GM19467 (cell line): ENCODE results near the gene CFAP210.
"Not testable (repeated sequence)": the region's sequence is repeated elsewhere in the genome, so short reads cannot be mapped to it uniquely, and the experiment has no call there.

ENCODE experiments used
- ATAC-seq: cut with Tn5 transposase; IDR thresholded peaks from one replicate; pipeline ENCODE4 v1.9.1; 2021; ENCODE audit warnings: mild to moderate bottlenecking, moderate library complexity; ENCODE audit not compliant: unreplicated experiment

CFAP210 gene

GRCh38 chr2:169713331-169713730 lies 19.1 kb upstream of the CFAP210 start:
- no peak for ATAC-seq

- ATAC-seq: no peak
Measured at GRCh38 chr2:169712791-169713227, 18.6 kb upstream of the CFAP210 start.

GRCh38 chr2:169711751-169712509 lies 17.7 kb upstream of the CFAP210 start:
- no peak for ATAC-seq

- ATAC-seq: no peak
Measured at GRCh38 chr2:169709981-169710380, 15.8 kb upstream of the CFAP210 start.

GRCh38 chr2:169709331-169709730 lies 15.1 kb upstream of the CFAP210 start:
- no peak for ATAC-seq

- ATAC-seq: no peak
Measured at GRCh38 chr2:169707626-169708025, 13.4 kb upstream of the CFAP210 start.

GRCh38 chr2:169705927-169706326 lies 11.7 kb upstream of the CFAP210 start:
- no peak for ATAC-seq

GRCh38 chr2:169704160-169704708 lies 10.0 kb upstream of the CFAP210 start:
- ATAC-seq: no peak

GRCh38 chr2:169702996-169703395 lies 8.8 kb upstream of the CFAP210 start:
- ATAC-seq: no peak

- not testable (repeated sequence) for ATAC-seq
Measured at GRCh38 chr2:169699173-169699572, 5.0 kb upstream of the CFAP210 start.

GRCh38 chr2:169696381-169696780 lies 2.2 kb upstream of the CFAP210 start:
- ATAC-seq: no peak

GRCh38 chr2:169694894-169695260 lies 672 bp upstream of the CFAP210 start:
- ATAC-seq: no peak

- ATAC-seq: no peak
Measured at GRCh38 chr2:169693360-169693759, 845 bp downstream of the CFAP210 start.

GRCh38 chr2:169692718-169693117 lies 1.5 kb downstream of the CFAP210 start:
- ATAC-seq: no peak

GRCh38 chr2:169690958-169691357 lies 3.2 kb downstream of the CFAP210 start:
- ATAC-seq: no peak

GRCh38 chr2:169687943-169688342 lies 6.3 kb downstream of the CFAP210 start:
- not testable (repeated sequence) for ATAC-seq

GRCh38 chr2:169686825-169687224 lies 7.4 kb downstream of the CFAP210 start:
- ATAC-seq: not testable (repeated sequence)

GRCh38 chr2:169684712-169685111 lies 9.5 kb downstream of the CFAP210 start:
- not testable (repeated sequence) for ATAC-seq

GRCh38 chr2:169684135-169684565 lies 10.1 kb downstream of the CFAP210 start:
- ATAC-seq: no peak

GRCh38 chr2:169683425-169684134 lies 10.6 kb downstream of the CFAP210 start:
- ATAC-seq: no peak

- ATAC-seq: no peak
Measured at GRCh38 chr2:169683054-169683424, 11.2 kb downstream of the CFAP210 start.

GRCh38 chr2:169676850-169677249 lies 17.4 kb downstream of the CFAP210 start:
- ATAC-seq: no peak
